ENCODE results near the gene DDX27. TPM values are rescaled to one million over a fixed set of nuclear protein-coding genes. Genes with fewer than 3 reads are reported as not detected.

Gene DDX27, protein sequence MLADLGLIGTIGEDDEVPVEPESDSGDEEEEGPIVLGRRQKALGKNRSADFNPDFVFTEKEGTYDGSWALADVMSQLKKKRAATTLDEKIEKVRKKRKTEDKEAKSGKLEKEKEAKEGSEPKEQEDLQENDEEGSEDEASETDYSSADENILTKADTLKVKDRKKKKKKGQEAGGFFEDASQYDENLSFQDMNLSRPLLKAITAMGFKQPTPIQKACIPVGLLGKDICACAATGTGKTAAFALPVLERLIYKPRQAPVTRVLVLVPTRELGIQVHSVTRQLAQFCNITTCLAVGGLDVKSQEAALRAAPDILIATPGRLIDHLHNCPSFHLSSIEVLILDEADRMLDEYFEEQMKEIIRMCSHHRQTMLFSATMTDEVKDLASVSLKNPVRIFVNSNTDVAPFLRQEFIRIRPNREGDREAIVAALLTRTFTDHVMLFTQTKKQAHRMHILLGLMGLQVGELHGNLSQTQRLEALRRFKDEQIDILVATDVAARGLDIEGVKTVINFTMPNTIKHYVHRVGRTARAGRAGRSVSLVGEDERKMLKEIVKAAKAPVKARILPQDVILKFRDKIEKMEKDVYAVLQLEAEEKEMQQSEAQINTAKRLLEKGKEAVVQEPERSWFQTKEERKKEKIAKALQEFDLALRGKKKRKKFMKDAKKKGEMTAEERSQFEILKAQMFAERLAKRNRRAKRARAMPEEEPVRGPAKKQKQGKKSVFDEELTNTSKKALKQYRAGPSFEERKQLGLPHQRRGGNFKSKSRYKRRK
- 18.6 and 29.4 TPM in 2 replicates for total RNA-seq

DNA sequence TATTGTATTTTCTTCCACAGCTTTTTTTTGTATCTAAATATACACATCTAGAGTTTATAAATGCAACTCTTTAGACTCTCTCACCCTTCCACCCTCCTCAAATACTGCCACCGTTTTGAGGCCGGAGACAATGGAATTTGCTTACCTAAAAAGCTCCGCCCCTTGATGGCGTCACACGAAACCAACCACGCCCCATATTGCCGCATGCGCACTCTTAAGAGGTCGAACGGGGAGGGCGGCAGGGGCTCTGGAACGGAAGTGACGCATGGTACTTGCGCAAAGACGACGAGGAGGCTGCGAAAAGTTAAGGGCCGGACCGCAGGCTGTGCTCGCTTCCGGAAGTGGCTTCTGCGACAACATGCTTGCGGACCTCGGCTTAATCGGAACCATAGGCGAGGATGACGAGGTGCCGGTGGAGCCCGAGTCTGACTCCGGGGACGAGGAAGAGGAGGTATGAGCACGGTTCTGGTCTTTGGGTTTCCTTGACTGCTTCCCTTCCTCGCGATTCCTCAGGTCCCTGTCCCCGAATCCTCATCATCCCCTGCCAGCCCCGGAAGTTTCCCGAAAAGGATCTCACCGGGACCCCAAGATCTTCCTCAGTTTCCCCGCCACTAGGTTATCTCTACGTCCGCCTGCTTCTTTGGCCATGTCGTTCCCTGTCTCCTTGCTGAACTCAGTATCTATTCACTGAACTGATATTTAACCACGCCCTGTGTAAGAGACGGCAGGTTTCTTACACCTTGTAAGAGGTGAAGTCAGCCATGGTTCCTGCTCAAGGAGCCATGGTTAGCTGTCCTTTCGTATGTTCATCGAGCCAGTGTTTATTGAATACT, at the start of gene DDX27:
TSS of gene DDX27 (plus strand) at position 326 of the 833 bp plus-strand sequence. CDS start at position 359, 33 bp downstream.

DNA sequence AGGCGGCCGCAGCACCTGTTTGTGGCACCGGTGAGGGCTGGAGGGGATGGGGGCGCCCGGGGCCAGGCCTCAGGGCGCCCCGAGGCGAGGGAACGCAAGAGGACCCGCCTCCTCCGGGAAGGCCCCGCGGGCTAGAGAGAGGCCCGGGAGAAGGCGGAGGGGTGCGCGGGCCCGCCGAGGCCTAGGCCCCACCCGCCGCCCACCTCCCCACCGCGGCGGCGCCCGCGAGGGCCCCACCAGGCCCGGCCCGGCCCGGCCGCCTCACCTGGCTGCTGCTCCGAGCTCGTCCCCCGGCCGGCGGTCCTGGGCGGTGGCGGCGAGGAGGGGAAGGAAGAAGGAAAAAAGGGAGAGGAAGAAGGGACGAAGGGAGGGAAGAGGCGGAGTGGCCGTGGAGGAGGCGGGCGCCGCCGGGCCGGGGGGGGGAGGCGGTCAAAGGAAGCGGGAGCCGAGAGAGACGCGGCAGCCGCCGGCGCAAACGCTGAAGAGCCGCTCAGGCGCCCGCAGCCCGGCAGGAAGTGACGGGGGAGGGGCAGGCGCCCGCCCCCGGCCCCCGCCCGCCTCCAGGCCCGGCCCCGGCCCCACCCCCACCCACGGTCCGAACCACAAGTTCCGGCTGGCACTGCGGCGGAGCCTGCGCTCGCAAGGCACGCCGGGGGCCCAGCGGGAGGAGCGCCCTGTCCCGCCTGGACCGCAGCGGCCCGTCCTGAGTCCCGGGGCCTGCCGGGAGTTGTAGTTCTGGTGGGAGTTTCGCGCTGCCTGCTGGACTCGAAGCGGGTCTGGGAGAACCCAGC, 31.2 kb upstream of the DDX27 start, which contains the start of gene STAU1:
TSS of gene STAU1 (minus strand) at position 484 of the 791 bp plus-strand sequence. CDS start 22,133 bp downstream, outside the sequence.

DNA sequence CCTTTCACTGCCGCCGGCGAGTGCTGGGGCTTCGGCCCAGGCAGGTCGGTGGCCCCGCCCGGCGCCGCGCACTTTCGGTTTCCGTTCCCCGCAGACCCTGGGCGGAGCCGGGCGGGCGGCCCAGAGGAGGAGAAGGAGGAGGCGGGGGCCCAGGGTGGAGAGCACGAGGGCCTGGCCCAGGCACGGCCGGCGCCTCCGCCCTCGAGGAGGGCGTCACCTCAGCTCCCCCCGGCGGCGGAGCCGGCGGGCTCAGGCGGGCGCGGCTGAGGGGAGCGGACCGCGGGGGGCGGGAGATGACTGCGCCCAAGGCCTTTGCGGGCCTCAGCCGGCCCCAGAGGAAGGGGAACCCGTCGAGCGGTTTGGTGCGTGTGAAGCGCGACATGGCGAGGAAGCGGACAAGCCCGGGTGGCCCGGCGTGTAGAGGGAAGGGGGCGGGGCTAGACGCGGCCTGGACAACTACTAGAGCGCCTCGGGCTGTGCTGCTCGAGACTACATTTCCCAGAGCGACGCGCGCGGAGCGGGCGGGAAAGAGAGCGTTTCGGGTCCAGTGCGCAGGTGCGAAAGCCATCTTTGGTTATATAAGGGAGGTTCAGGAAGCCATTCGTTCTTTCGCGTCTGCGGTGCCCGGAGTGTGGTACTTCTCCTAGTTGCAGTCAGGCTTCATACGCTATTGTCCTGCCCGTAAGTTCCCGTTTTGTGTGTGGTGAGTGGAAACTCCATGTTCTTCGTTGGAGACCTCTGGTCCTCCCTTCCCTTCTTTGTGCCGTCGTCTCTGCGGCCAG, 59.0 kb downstream of the DDX27 start, which contains the start of gene ZNFX1:
TSS of gene ZNFX1 (minus strand) at position 22 of the 782 bp plus-strand sequence. CDS start 2,218 bp downstream, outside the sequence.

Other genes starting within 250 kb of the DDX27 start
- 33.1 and 94.5 TPM in 2 replicates for gene CSE1L, start 173.1 kb upstream of the DDX27 start, total RNA-seq
- gene STAU1, start 31.1 kb upstream of the DDX27 start, total RNA-seq = 63.0 and 83.4 TPM in 2 replicates
- gene ZNFX1, start 58.6 kb downstream of the DDX27 start, total RNA-seq = 18.0 and 24.2 TPM in 2 replicates

Measured in epithelial cell of alveolus of lung (primary cell).